Measurements from ENCODE around the gene SPPL2A.

DNA sequence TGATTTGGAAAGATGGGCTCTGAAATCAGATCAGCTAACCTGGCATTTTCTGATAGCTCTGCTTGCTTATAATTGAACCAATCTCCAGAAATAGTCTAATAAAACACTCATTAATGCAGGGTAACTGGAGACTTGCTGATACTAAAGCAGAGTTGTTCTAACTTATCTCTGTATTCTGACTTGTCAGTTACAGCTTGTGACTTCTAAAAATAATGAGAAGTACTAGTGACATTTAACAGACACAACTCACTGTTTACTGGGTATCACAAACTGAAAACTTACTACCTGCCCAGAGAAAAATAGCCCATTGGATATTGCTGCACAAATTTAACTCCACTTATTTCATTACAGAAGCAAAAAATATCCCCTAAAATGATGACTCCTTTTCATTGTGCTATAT is 54.9 kb downstream of the SPPL2A start:
- TF ChIP-seq RCOR1 (conservative IDR thresholded peaks at IDR 0.05; ENCODE audit: low read depth, low read length) (no peak), MEF2A (IDR thresholded peaks at IDR 0.05; ENCODE audit: insufficient read depth, low read depth, low read length) (no peak), TARDBP (IDR thresholded peaks at IDR 0.05; ENCODE audit: borderline replicate concordance) (no peak), NKRF (conservative IDR thresholded peaks at IDR 0.05) (no peak), SP1 (IDR thresholded peaks at IDR 0.05; ENCODE audit: low read depth, low read length) (no peak), HDAC2 (IDR thresholded peaks at IDR 0.05) (no peak), ATF2 (IDR thresholded peaks at IDR 0.05; ENCODE audit: low read length) (no peak), POLR2AphosphoS5 (IDR thresholded peaks at IDR 0.05; ENCODE audit: low read length) (no peak)
- TF ChIP-seq, protein P1, sequence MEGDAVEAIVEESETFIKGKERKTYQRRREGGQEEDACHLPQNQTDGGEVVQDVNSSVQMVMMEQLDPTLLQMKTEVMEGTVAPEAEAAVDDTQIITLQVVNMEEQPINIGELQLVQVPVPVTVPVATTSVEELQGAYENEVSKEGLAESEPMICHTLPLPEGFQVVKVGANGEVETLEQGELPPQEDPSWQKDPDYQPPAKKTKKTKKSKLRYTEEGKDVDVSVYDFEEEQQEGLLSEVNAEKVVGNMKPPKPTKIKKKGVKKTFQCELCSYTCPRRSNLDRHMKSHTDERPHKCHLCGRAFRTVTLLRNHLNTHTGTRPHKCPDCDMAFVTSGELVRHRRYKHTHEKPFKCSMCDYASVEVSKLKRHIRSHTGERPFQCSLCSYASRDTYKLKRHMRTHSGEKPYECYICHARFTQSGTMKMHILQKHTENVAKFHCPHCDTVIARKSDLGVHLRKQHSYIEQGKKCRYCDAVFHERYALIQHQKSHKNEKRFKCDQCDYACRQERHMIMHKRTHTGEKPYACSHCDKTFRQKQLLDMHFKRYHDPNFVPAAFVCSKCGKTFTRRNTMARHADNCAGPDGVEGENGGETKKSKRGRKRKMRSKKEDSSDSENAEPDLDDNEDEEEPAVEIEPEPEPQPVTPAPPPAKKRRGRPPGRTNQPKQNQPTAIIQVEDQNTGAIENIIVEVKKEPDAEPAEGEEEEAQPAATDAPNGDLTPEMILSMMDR (IDR thresholded peaks at IDR 0.05 in 2 of 3, conservative IDR thresholded peaks at IDR 0.05 in 1 of 3; ENCODE audit: control insufficient read depth in 2 of 3, extremely low read depth in 1 of 3, insufficient read depth in 1 of 3, low read depth in 3 of 3, low read length in 3 of 3) = no peak

All from GM12878 (cell line).